ENCODE measurements around the gene CDC26.

DNA sequence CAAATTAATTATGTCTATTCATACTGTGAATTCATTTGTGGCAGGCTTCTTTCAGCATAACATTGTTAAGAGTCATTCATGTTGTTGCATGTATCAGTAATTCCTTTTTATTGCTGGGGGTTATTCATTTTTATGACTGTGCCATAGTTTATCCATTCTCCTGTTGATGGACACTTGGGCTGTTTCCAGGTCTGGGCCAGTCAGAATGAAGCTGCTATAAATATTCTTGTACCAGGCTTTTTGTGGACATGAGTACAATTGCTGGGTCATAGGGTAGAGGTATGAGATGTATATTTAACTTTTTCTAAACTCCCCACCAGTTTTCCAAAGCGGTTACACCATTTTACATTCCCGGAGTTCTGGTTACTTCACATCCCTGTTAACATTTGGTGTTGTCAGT, 13.7 kb upstream of the CDC26 start:
- TF ChIP-seq, protein P1, sequence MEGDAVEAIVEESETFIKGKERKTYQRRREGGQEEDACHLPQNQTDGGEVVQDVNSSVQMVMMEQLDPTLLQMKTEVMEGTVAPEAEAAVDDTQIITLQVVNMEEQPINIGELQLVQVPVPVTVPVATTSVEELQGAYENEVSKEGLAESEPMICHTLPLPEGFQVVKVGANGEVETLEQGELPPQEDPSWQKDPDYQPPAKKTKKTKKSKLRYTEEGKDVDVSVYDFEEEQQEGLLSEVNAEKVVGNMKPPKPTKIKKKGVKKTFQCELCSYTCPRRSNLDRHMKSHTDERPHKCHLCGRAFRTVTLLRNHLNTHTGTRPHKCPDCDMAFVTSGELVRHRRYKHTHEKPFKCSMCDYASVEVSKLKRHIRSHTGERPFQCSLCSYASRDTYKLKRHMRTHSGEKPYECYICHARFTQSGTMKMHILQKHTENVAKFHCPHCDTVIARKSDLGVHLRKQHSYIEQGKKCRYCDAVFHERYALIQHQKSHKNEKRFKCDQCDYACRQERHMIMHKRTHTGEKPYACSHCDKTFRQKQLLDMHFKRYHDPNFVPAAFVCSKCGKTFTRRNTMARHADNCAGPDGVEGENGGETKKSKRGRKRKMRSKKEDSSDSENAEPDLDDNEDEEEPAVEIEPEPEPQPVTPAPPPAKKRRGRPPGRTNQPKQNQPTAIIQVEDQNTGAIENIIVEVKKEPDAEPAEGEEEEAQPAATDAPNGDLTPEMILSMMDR (IDR thresholded peaks at IDR 0.05), result no peak
- no peak for TF ChIP-seq POLR2AphosphoS5 (IDR thresholded peaks at IDR 0.05)
- no peak for TF ChIP-seq POLR2A (IDR thresholded peaks at IDR 0.05)
- no peak for TF ChIP-seq EP300 (IDR thresholded peaks at IDR 0.05)
